Activated CD8-positive, alpha-beta memory T cell treated with anti-CD3 and anti-CD28 coated beads, Interleukin-2, amount 10 ng/mL, durations not matched to agents 7 days and 5 days (primary cell): ENCODE data around the gene DIAPH2. TPM values are rescaled to one million over a fixed set of nuclear protein-coding genes. Genes with fewer than 3 reads are reported as not detected.

Experiments used
- ATAC-seq: fragments of 150-1000 bp; cut with Tn5 transposase; one replicate; pipeline ENCODE4 v1.10.0; 2021; ENCODE audit warnings: moderate library complexity
- CTCF ChIA-PET: fragments of 350-600 bp; sonication (Branson Sonifier 250); formaldehyde crosslinking; loops from one replicate; lab custom pipeline; 2021; ENCODE audit warnings: antibody characterized with exemption; lab: Charles Lee
- DNase-seq: peaks from one replicate; pipeline ENCODE4 v3.0.0-alpha.2; 2020
- H3K27ac Mint-ChIP-seq: one replicate; pipeline ENCODE4 v1.8.0; 2021; ENCODE audit warnings: mild to moderate bottlenecking, mixed read lengths
- H3K27me3 Mint-ChIP-seq: one replicate; pipeline ENCODE4 v1.8.0; 2021; ENCODE audit warnings: mixed read lengths
- H3K36me3 Mint-ChIP-seq: one replicate; pipeline ENCODE4 v1.8.0; 2021; ENCODE audit warnings: mild to moderate bottlenecking, mixed read lengths
- H3K4me1 Mint-ChIP-seq: one replicate; pipeline ENCODE4 v1.8.0; 2021; ENCODE audit warnings: mixed read lengths
- H3K4me3 Mint-ChIP-seq: one replicate; pipeline ENCODE4 v1.8.0; 2021; ENCODE audit warnings: mild to moderate bottlenecking, moderate library complexity, mixed read lengths
- H3K9me3 Mint-ChIP-seq: one replicate; pipeline ENCODE4 v1.8.0; 2022; ENCODE audit warnings: low read depth, mixed read lengths
- total RNA-seq, 2 experiments: library from RNA; stranded (reverse); gene quantifications; one replicate each; pipeline ENCODE4 v1.2.3, GENCODE V29; 2021

DIAPH2 gene
- total RNA-seq, 2 experiments from 2014 or later, result 7.9 to 14.4 TPM

GRCh38 chrX:97021680-97022079 lies 337.0 kb downstream of the DIAPH2 start:
- DNase-seq, result no peak
- Mint-ChIP-seq H3K4me3 (no peak overlapping the region), H3K27me3 (no peaks in the 10 kb centered on the region), H3K4me1 (no peaks in the 10 kb centered on the region), H3K36me3 (no peaks in the 10 kb centered on the region), H3K9me3 (no peaks in the 10 kb centered on the region), H3K27ac (no peak overlapping the region)
- no peak for ATAC-seq
- CTCF ChIA-PET, result no interaction called here

DNA sequence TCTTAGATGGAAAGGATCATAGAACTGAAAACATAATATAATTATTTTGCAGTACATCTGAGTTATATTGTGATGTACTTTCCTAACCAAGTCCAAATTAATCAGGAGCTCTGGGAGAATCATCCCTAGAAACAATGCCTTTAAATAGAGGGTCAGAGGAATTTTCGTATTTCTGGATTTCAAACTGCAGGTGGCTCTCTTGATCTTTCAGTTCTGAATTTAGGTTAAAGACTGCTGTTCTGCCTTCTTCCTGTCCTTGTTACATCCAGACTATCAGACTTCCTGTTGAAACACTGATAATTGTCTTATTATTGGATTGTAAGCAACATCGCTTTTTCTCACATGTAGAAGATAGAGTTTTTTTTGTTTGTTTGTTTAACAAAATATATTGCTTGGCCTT lies 341.8 kb downstream of the DIAPH2 start:
- ATAC-seq (no peak), DNase-seq (no peak)
- no peak overlapping the region for H3K4me3 Mint-ChIP-seq
- peaks cover 2% of the 10 kb centered on the region for H3K4me1 Mint-ChIP-seq
- H3K27me3 Mint-ChIP-seq, result no peaks in the 10 kb centered on the region
- CTCF ChIA-PET, result no interaction called here
- H3K27ac Mint-ChIP-seq, result no peak overlapping the region
- no peaks in the 10 kb centered on the region for H3K9me3 Mint-ChIP-seq
- peaks cover 1% of the 10 kb centered on the region for H3K36me3 Mint-ChIP-seq

GRCh38 chrX:97027384-97027922 lies 342.8 kb downstream of the DIAPH2 start:
- CTCF ChIA-PET, result interaction anchor here (0.9 kb wide), 1 partner anchor 12 kb away, joined by 3 read pairs; no protein-coding TSS in a partner anchor
- H3K27me3 Mint-ChIP-seq, result no peaks in the 10 kb centered on the region
- no peak overlapping the region for H3K4me3 Mint-ChIP-seq
- H3K36me3 Mint-ChIP-seq, result peaks cover 1% of the 10 kb centered on the region
- no peak for ATAC-seq
- H3K27ac Mint-ChIP-seq, result no peak overlapping the region
- no peaks in the 10 kb centered on the region for H3K9me3 Mint-ChIP-seq
- no peak for DNase-seq
- H3K4me1 Mint-ChIP-seq, result peaks cover 2% of the 10 kb centered on the region

GRCh38 chrX:97030463-97030862 lies 345.8 kb downstream of the DIAPH2 start:
- DNase-seq, result no peak
- Mint-ChIP-seq H3K9me3 (no peaks in the 10 kb centered on the region), H3K4me1 (peaks cover 2% of the 10 kb centered on the region), H3K36me3 (peaks cover 1% of the 10 kb centered on the region), H3K4me3 (no peak overlapping the region), H3K27me3 (no peaks in the 10 kb centered on the region), H3K27ac (no peak overlapping the region)
- no peak for ATAC-seq
- CTCF ChIA-PET, result no interaction called here

- H3K27ac Mint-ChIP-seq, result no peak overlapping the region
- no peak overlapping the region for H3K4me3 Mint-ChIP-seq
- peaks cover 2% of the 10 kb centered on the region for H3K4me1 Mint-ChIP-seq
- ATAC-seq (no peak), DNase-seq (no peak)
- CTCF ChIA-PET, result no interaction called here
- H3K36me3 Mint-ChIP-seq, result peaks cover 1% of the 10 kb centered on the region
- no peaks in the 10 kb centered on the region for H3K27me3 Mint-ChIP-seq
- no peaks in the 10 kb centered on the region for H3K9me3 Mint-ChIP-seq
These were observed 346.3 kb downstream of the DIAPH2 start for GRCh38 chrX:97030947-97031346.

DNA sequence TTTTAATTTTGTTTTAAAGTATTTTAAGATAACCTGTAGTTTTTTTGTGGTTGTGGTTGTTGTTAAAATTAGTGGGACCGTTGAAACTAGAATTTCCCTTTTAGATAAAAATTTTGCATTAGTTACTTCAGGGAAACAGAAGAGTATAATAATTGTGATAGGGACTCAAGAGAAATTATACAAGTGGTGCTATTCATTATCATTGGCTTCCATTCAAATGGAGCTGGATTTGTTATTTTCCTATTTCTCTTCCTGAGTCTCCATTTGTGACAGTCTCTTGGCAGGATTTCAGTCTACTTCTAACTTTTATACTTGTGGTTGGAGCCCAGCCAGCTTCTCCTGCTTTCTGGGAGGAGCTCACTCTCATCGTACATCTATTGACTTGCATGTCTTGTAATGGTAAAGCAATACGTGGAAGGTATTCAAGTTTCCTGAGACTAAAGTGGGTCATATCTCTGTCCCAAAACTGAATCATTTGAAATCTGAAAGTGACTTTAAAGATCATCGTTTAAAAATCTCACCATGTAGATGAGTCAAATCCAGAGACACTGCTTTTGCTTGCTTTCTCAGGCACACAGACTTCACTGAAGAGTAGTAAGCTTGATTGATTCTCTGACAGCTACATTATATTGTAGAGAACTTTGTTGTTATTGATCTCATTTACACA lies 354.9 kb downstream of the DIAPH2 start:
- ATAC-seq (peak; percentile 61), DNase-seq (no peak)
- no peaks in the 10 kb centered on the region for H3K9me3 Mint-ChIP-seq
- peak overlapping the region; percentile 43 for H3K27ac Mint-ChIP-seq
- no peaks in the 10 kb centered on the region for H3K27me3 Mint-ChIP-seq
- CTCF ChIA-PET, result interaction anchor here (1.1 kb wide), 1 partner anchor 12 kb away, joined by 3 read pairs; no protein-coding TSS in a partner anchor
- peaks cover 9% of the 10 kb centered on the region for H3K4me1 Mint-ChIP-seq
- no peaks in the 10 kb centered on the region for H3K36me3 Mint-ChIP-seq
- no peak overlapping the region for H3K4me3 Mint-ChIP-seq

DNA sequence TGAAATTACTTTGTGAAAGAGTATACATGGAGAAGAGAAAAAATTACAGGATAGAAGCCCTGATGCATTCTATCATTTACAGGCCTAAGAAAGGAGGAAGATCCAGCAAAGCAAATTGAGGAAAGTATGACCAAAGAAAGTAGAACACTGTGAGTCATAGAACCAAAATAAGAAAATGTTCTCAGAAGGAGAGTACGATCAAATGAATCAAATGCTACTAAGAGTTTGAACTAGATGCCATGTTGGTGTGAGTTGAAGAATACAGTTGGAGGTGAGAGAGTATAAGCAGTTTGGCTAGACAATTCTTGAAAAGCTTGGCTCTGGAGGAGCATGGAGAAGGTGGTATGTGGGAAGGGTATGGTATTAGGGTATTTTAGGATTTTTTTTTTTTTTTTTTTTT lies 360.8 kb downstream of the DIAPH2 start:
- no peaks in the 10 kb centered on the region for H3K36me3 Mint-ChIP-seq
- DNase-seq (no peak), ATAC-seq (no peak)
- H3K27me3 Mint-ChIP-seq, result no peaks in the 10 kb centered on the region
- no peak overlapping the region for H3K27ac Mint-ChIP-seq
- CTCF ChIA-PET, result no interaction called here
- H3K4me1 Mint-ChIP-seq, result no peaks in the 10 kb centered on the region
- no peaks in the 10 kb centered on the region for H3K9me3 Mint-ChIP-seq
- H3K4me3 Mint-ChIP-seq, result no peak overlapping the region

DNA sequence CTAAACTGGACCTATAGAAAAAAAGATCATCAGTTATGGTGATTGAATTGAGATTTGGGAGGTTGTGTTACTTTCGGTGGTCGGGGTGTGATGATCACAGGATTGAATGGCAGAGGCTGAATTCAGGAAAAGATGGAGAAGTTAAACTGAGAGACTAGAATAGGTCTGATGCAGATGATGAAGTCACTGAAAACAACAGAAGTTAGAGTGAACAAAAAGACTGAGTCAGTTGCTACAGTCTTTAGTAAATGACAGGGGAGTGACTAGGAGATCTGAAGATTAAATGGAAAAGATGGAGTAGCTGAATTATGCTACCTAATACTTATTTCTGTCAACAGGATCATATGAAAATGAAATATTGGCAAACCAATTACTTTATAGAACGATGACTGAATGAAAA lies 362.2 kb downstream of the DIAPH2 start:
- DNase-seq (no peak), ATAC-seq (no peak)
- Mint-ChIP-seq H3K36me3 (no peaks in the 10 kb centered on the region), H3K27ac (no peak overlapping the region), H3K27me3 (no peaks in the 10 kb centered on the region), H3K4me1 (no peaks in the 10 kb centered on the region), H3K4me3 (no peak overlapping the region), H3K9me3 (no peaks in the 10 kb centered on the region)
- CTCF ChIA-PET, result no interaction called here

DNA sequence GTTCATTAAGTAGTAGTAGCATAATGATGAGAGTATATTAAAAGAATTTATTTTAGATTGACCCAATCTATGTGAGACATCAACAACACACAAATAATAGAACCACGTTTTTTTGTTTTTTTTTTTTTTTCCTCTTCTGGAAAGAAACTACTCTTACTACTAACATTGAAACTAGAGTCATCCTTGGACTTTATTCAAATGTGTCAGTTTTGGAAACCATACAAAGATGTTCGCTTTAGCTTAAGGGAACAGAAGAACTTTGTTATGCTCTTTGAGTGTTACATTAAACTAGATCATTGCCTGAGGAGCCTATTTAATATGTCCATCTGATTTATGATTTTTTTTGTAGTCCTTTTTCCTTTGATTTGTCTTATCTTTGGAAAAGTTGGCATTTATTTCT lies 365.8 kb downstream of the DIAPH2 start:
- Mint-ChIP-seq H3K4me1 (peaks cover under 1% of the 10 kb centered on the region), H3K4me3 (no peak overlapping the region), H3K36me3 (no peaks in the 10 kb centered on the region), H3K27ac (no peak overlapping the region), H3K27me3 (no peaks in the 10 kb centered on the region), H3K9me3 (no peaks in the 10 kb centered on the region)
- CTCF ChIA-PET, result no interaction called here
- ATAC-seq (no peak), DNase-seq (no peak)

GRCh38 chrX:97057349-97057909 lies 372.8 kb downstream of the DIAPH2 start:
- CTCF ChIA-PET, result no interaction called here
- peaks cover 2% of the 10 kb centered on the region for H3K36me3 Mint-ChIP-seq
- DNase-seq (no peak), ATAC-seq (no peak)
- H3K27me3 Mint-ChIP-seq, result no peaks in the 10 kb centered on the region
- H3K4me1 Mint-ChIP-seq, result peaks cover 11% of the 10 kb centered on the region
- no peak overlapping the region for H3K27ac Mint-ChIP-seq
- H3K4me3 Mint-ChIP-seq, result no peak overlapping the region
- H3K9me3 Mint-ChIP-seq, result no peaks in the 10 kb centered on the region

DNA sequence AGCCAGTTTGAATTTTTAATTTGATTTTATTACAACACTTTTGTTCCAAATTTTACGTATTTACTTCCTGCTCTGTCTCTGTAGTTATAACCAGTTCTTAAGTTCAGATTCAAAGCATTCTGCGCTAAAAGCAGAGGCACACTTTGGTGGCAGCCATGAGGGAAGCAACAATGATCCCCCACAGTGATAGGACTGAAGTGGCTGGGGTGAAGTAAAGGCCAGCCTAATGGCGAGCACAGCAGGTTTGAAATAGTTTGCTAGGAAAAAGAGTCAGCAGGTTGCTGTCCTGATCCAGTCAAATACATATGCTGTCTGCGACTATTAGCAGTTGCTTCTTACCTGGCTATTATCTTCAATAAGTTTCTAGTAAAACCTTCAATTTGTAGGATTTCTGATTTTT lies 375.4 kb downstream of the DIAPH2 start:
- H3K27me3 Mint-ChIP-seq, result no peaks in the 10 kb centered on the region
- peaks cover 2% of the 10 kb centered on the region for H3K36me3 Mint-ChIP-seq
- CTCF ChIA-PET, result no interaction called here
- no peak overlapping the region for H3K27ac Mint-ChIP-seq
- H3K4me3 Mint-ChIP-seq, result no peak overlapping the region
- H3K4me1 Mint-ChIP-seq, result peaks cover 11% of the 10 kb centered on the region
- DNase-seq, result no peak
- H3K9me3 Mint-ChIP-seq, result no peaks in the 10 kb centered on the region
- ATAC-seq, result no peak

- ATAC-seq (no peak), DNase-seq (no peak)
- H3K4me1 Mint-ChIP-seq, result peaks cover 2% of the 10 kb centered on the region
- no peaks in the 10 kb centered on the region for H3K27me3 Mint-ChIP-seq
- no peak overlapping the region for H3K4me3 Mint-ChIP-seq
- no peak overlapping the region for H3K27ac Mint-ChIP-seq
- H3K36me3 Mint-ChIP-seq, result peaks cover 2% of the 10 kb centered on the region
- H3K9me3 Mint-ChIP-seq, result no peaks in the 10 kb centered on the region
- CTCF ChIA-PET, result no interaction called here
These were observed 380.4 kb downstream of the DIAPH2 start for GRCh38 chrX:97065066-97065465.

DNA sequence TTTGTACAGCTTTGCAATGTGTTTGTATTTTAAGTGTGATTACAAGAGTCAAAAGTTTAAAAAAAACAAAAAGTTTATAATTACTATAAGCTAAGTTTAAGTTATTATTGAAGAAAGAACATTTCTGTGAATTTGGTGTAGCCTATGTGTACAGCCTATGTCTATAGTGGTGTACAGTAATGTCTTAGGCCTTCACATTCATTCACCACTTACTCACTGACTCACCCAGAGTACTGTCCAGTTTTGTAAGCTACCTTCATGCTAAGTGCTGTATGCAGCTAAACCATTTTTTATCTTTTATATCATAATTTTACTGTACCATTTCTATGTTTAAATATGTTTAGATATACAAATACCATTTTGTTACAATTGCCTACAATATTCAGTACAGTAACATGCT lies 381.3 kb downstream of the DIAPH2 start:
- DNase-seq (no peak), ATAC-seq (no peak)
- Mint-ChIP-seq H3K4me1 (peaks cover 2% of the 10 kb centered on the region), H3K36me3 (peaks cover 2% of the 10 kb centered on the region), H3K27ac (no peak overlapping the region), H3K27me3 (no peaks in the 10 kb centered on the region), H3K9me3 (no peaks in the 10 kb centered on the region), H3K4me3 (no peak overlapping the region)
- CTCF ChIA-PET, result no interaction called here

DNA sequence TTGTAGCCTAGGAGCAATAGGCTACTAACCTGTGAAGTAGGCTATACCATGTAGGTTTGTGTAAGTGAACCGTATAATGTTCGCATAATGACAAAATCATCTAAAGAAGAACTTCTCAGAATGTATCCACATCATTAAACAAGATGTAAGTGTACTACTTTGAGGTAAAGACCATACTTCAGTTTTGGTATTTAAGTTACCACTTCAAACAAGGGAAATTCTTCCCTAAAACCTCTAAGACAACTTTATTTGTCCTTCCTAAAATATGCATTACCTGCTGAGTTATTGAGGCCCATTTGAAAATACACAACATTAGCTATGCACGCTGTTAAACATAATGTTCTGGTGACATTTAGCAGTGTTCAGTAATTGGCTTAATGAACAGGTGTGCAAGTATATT lies 381.7 kb downstream of the DIAPH2 start:
- peaks cover 2% of the 10 kb centered on the region for H3K4me1 Mint-ChIP-seq
- CTCF ChIA-PET, result no interaction called here
- H3K27me3 Mint-ChIP-seq, result no peaks in the 10 kb centered on the region
- H3K36me3 Mint-ChIP-seq, result peaks cover 2% of the 10 kb centered on the region
- no peak for ATAC-seq
- DNase-seq, result no peak
- H3K9me3 Mint-ChIP-seq, result no peaks in the 10 kb centered on the region
- no peak overlapping the region for H3K4me3 Mint-ChIP-seq
- no peak overlapping the region for H3K27ac Mint-ChIP-seq
